Measurements from ENCODE around the gene BARX1. TPM values are rescaled to one million over a fixed set of nuclear protein-coding genes. Genes with fewer than 3 reads are reported as not detected.
A peak's percentile ranks its signal among the peaks of the same experiment; 100 is the strongest.

Gene BARX1
- total RNA-seq, 1 donor from 2014 or later, result 6.9 TPM

GRCh38 chr9:93908591-93909241, 46.4 kb downstream of the BARX1 start:
- no peaks in the 10 kb centered on the region for H3K4me1 Mint-ChIP-seq (ENCODE audit: low read depth, unreplicated experiment)
- no peak overlapping the region for H3K27ac Mint-ChIP-seq (ENCODE audit: unreplicated experiment)
- no peaks in the 10 kb centered on the region for H3K36me3 Mint-ChIP-seq (ENCODE audit: unreplicated experiment)
- peaks cover 1% of the 10 kb centered on the region for H3K9me3 Mint-ChIP-seq (ENCODE audit: unreplicated experiment)
- no peak overlapping the region for H3K4me3 Mint-ChIP-seq (ENCODE audit: unreplicated experiment)
- peaks cover 7% of the 10 kb centered on the region for H3K27me3 Mint-ChIP-seq (ENCODE audit: unreplicated experiment)
- no peak for TF ChIP-seq CTCF (IDR thresholded peaks at IDR 0.05; ENCODE audit: partially characterized antibody, unreplicated experiment)
- DNase-seq, result peak; percentile 5

- peaks cover 7% of the 10 kb centered on the region for H3K27me3 Mint-ChIP-seq (ENCODE audit: unreplicated experiment)
- no peaks in the 10 kb centered on the region for H3K4me1 Mint-ChIP-seq (ENCODE audit: low read depth, unreplicated experiment)
- TF ChIP-seq CTCF (IDR thresholded peaks at IDR 0.05; ENCODE audit: partially characterized antibody, unreplicated experiment), result no peak
These were observed 47.5 kb downstream of the BARX1 start for GRCh38 chr9:93907551-93908199.

GRCh38 chr9:93906195-93906880, 48.8 kb downstream of the BARX1 start:
- no peak overlapping the region for H3K4me3 Mint-ChIP-seq (ENCODE audit: unreplicated experiment)
- H3K27me3 Mint-ChIP-seq (ENCODE audit: unreplicated experiment), result peaks cover 8% of the 10 kb centered on the region
- no peaks in the 10 kb centered on the region for H3K4me1 Mint-ChIP-seq (ENCODE audit: low read depth, unreplicated experiment)
- DNase-seq, result no peak
- H3K27ac Mint-ChIP-seq (ENCODE audit: unreplicated experiment), result no peak overlapping the region
- H3K36me3 Mint-ChIP-seq (ENCODE audit: unreplicated experiment), result no peaks in the 10 kb centered on the region
- H3K9me3 Mint-ChIP-seq (ENCODE audit: unreplicated experiment), result peaks cover 3% of the 10 kb centered on the region
- TF ChIP-seq CTCF (IDR thresholded peaks at IDR 0.05; ENCODE audit: partially characterized antibody, unreplicated experiment), result no peak

More at GRCh38 chr9:93907551-93908199, 47.5 kb downstream of the BARX1 start:
- Mint-ChIP-seq H3K9me3 (ENCODE audit: unreplicated experiment) (peaks cover 1% of the 10 kb centered on the region), H3K27ac (ENCODE audit: unreplicated experiment) (no peak overlapping the region), H3K4me3 (ENCODE audit: unreplicated experiment) (no peak overlapping the region), H3K36me3 (ENCODE audit: unreplicated experiment) (no peaks in the 10 kb centered on the region)
- DNase-seq, result peak; percentile 1

GRCh38 chr9:93905473-93906133, 49.6 kb downstream of the BARX1 start:
- no peaks in the 10 kb centered on the region for H3K4me1 Mint-ChIP-seq (ENCODE audit: low read depth, unreplicated experiment)
- H3K27me3 Mint-ChIP-seq (ENCODE audit: unreplicated experiment), result peaks cover 8% of the 10 kb centered on the region
- H3K4me3 Mint-ChIP-seq (ENCODE audit: unreplicated experiment), result no peak overlapping the region
- TF ChIP-seq CTCF (IDR thresholded peaks at IDR 0.05; ENCODE audit: partially characterized antibody, unreplicated experiment), result no peak
- no peak overlapping the region for H3K27ac Mint-ChIP-seq (ENCODE audit: unreplicated experiment)
- no peaks in the 10 kb centered on the region for H3K36me3 Mint-ChIP-seq (ENCODE audit: unreplicated experiment)
- DNase-seq, result no peak
- H3K9me3 Mint-ChIP-seq (ENCODE audit: unreplicated experiment), result peaks cover 6% of the 10 kb centered on the region

All from glutamatergic neuron (in vitro differentiated cells).